GM23338 (cell line): ENCODE results near the gene TIMM8B. TPM values are rescaled to one million over a fixed set of nuclear protein-coding genes. Genes with fewer than 3 reads are reported as not detected.
"Not testable (repeated sequence)": the region's sequence is repeated elsewhere in the genome, so short reads cannot be mapped to it uniquely, and the experiment has no call there.

Source experiments
- ATAC-seq: fragments of 200-7000 bp; cut with Tn5 transposase; 3 replicates; pipeline ENCODE4 v1.9.1; 2020
- DNase-seq: peaks from one replicate; pipeline ENCODE4 v3.0.0-alpha.2; 2015; ENCODE audit warnings: low spot score
- H2AFZ ChIP-seq: fragments of 200-600 bp; sonication (generic); 2 replicates; pipeline ENCODE4 v1.8.0; 2016; ENCODE audit warnings: antibody characterized with exemption, mild to moderate bottlenecking, moderate library complexity
- H3F3A ChIP-seq: fragments of 200-600 bp; sonication (generic); replicated peaks from 2 replicates; pipeline ENCODE4 v1.8.0; 2017; ENCODE audit warnings: antibody characterized with exemption, mixed run types, low read depth
- H3K27ac ChIP-seq: fragments of 200-600 bp; sonication (generic); 2 replicates; pipeline ENCODE4 v1.6.1; 2016; ENCODE audit warnings: low read depth
- H3K27me3 ChIP-seq: fragments of 200-600 bp; sonication (generic); 2 replicates; pipeline ENCODE4 v1.8.0; 2016; ENCODE audit warnings: mild to moderate bottlenecking, mixed run types, moderate library complexity; ENCODE audit not compliant: insufficient read depth
- H3K36me3 ChIP-seq: fragments of 200-600 bp; sonication (generic); 2 replicates; pipeline ENCODE4 v1.8.0; 2016; ENCODE audit warnings: mild to moderate bottlenecking; ENCODE audit not compliant: insufficient read depth
- H3K4me1 ChIP-seq: fragments of 200-600 bp; sonication (generic); 2 replicates; pipeline ENCODE4 v1.8.0; 2016; ENCODE audit warnings: mild to moderate bottlenecking, moderate library complexity; ENCODE audit not compliant: insufficient read depth
- H3K4me2 ChIP-seq: fragments of 200-600 bp; sonication (generic); 2 replicates; pipeline ENCODE4 v1.7.1; 2017; ENCODE audit warnings: mixed run types
- H3K4me3 ChIP-seq: fragments of 200-600 bp; sonication (generic); 2 replicates; pipeline ENCODE4 v1.6.1; 2016; ENCODE audit warnings: mixed run types
- H3K79me2 ChIP-seq: fragments of 200-600 bp; sonication (generic); replicated peaks from 2 replicates; pipeline ENCODE4 v1.8.0; 2017; ENCODE audit warnings: mild to moderate bottlenecking; ENCODE audit not compliant: insufficient read depth
- H3K9me2 ChIP-seq: fragments of 200-600 bp; sonication (generic); 2 replicates; pipeline ENCODE4 v1.8.0; 2017; ENCODE audit not compliant: insufficient read depth
- H4K20me1 ChIP-seq: fragments of 200-600 bp; sonication (generic); replicated peaks from 2 replicates; pipeline ENCODE4 v1.8.0; 2017; ENCODE audit warnings: mild to moderate bottlenecking; ENCODE audit not compliant: insufficient read depth
- H3K27ac Mint-ChIP-seq: 2 replicates; pipeline ENCODE4 v1.8.0; 2020; ENCODE audit warnings: inconsistent platforms, mild to moderate bottlenecking, moderate library complexity, mixed read lengths
- H3K27me3 Mint-ChIP-seq: 3 replicates; pipeline ENCODE4 v1.8.0; 2022; ENCODE audit warnings: low read depth, mild to moderate bottlenecking, moderate library complexity, mixed read lengths, inconsistent platforms; ENCODE audit not compliant: insufficient read depth, poor library complexity
- H3K36me3 Mint-ChIP-seq: 3 replicates; pipeline ENCODE4 v1.8.0; 2021; ENCODE audit warnings: low read depth, mild to moderate bottlenecking, inconsistent platforms, moderate library complexity, mixed read lengths
- H3K4me1 Mint-ChIP-seq: 3 replicates; pipeline ENCODE4 v1.8.0; 2020; ENCODE audit warnings: mild to moderate bottlenecking, inconsistent platforms, mixed read lengths
- H3K4me3 Mint-ChIP-seq: 3 replicates; pipeline ENCODE4 v1.8.0; 2021; ENCODE audit warnings: moderate library complexity, mild to moderate bottlenecking, inconsistent platforms, mixed read lengths
- H3K9me3 Mint-ChIP-seq: 3 replicates; pipeline ENCODE4 v1.8.0; 2020; ENCODE audit warnings: moderate library complexity, mild to moderate bottlenecking, inconsistent platforms, mixed read lengths
- CREB1 ChIP-seq: fragments of 250-450 bp; sonication (Bioruptor Pico); IDR thresholded peaks from 2 replicates; pipeline ENCODE4 v1.5.0; 2020; ENCODE audit warnings: low read depth, mild to moderate bottlenecking, moderate library complexity
- ETS1 ChIP-seq: IDR thresholded peaks from 2 replicates; pipeline ENCODE4 v1.6.1; 2016; ENCODE audit warnings: antibody characterized with exemption
- EZH2 ChIP-seq: fragments of 200-600 bp; sonication (generic); IDR thresholded peaks from one replicate; pipeline ENCODE4 v1.8.0; 2017; ENCODE audit warnings: antibody characterized with exemption, mild to moderate bottlenecking, low read depth; ENCODE audit not compliant: unreplicated experiment
- EZH2phosphoT487 ChIP-seq: fragments of 200-600 bp; sonication (generic); IDR thresholded peaks from one replicate; pipeline ENCODE4 v1.8.1; 2018; ENCODE audit warnings: antibody characterized with exemption; ENCODE audit not compliant: unreplicated experiment
- JUNB ChIP-seq: IDR thresholded peaks from one replicate; pipeline ENCODE4 v1.6.1; 2016; ENCODE audit warnings: antibody characterized with exemption; ENCODE audit not compliant: unreplicated experiment
- POLR2AphosphoS5 ChIP-seq: IDR thresholded peaks from 2 replicates; pipeline ENCODE4 v1.6.1; 2016; ENCODE audit warnings: antibody characterized with exemption, low read depth
- ZNF114 ChIP-seq: fragments of 250-450 bp; sonication (Bioruptor Pico); IDR thresholded peaks from 2 replicates; pipeline ENCODE4 v1.5.0; 2020; ENCODE audit warnings: mild to moderate bottlenecking, moderate library complexity
- ZNF462 ChIP-seq: fragments of 250-450 bp; sonication (Bioruptor Pico); IDR thresholded peaks from 2 replicates; pipeline ENCODE4 v1.5.0; 2020; ENCODE audit warnings: mild to moderate bottlenecking, moderate library complexity
- polyA plus RNA-seq: library from polyadenylated mRNA; unstranded; fragments of >200 nt; fragmentation: Nextera tagmentation; extraction: Ambion mirVana; gene quantifications from 2 replicates; pipeline ENCODE4 v1.2.1, GENCODE V29; 2016
- total RNA-seq: library from RNA; depleted of rRNA; stranded (reverse); fragments of >200 nt; shearing (Covaris generic); gene quantifications from 2 replicates; pipeline ENCODE4 v1.2.3, GENCODE V29; 2014
- TF ChIP-seq, protein P1 (sequence below), 2 experiments: fragments of 200-600 bp in 1 of 2; sonication (generic) in 1 of 2; conservative IDR thresholded peaks; 2 replicates each; pipeline versions ENCODE4 v1.5.1 to v1.6.1; 2016 to 2017; ENCODE audit warnings: antibody characterized with exemption in 2 of 2, low read depth in 2 of 2, mild to moderate bottlenecking in 2 of 2, moderate library complexity in 1 of 2

Gene TIMM8B
- total and polyA plus RNA-seq, 2 experiments from 2014 or later = 52.4 to 251 TPM

GRCh38 chr11:112048256-112048655, 38.3 kb downstream of the TIMM8B start:
- not testable (repeated sequence) for H3K4me3 Mint-ChIP-seq, H3K27me3 Mint-ChIP-seq, H3K27ac ChIP-seq, H3K9me2 ChIP-seq, H3K4me3 ChIP-seq, H2AFZ ChIP-seq, H3K27me3 ChIP-seq, H3K4me1 Mint-ChIP-seq, H3F3A ChIP-seq, H3K4me1 ChIP-seq, H3K27ac Mint-ChIP-seq, H3K4me2 ChIP-seq, DNase-seq, H3K9me3 Mint-ChIP-seq, ATAC-seq
- H3K79me2 ChIP-seq = peaks cover 31% of the 10 kb centered on the region
- H3K36me3 Mint-ChIP-seq = peaks cover 90% of the 10 kb centered on the region
- H4K20me1 ChIP-seq = 0 out of 2 replicates have a peak, but pooled peaks cover 20% of the 10 kb centered on the region
- H3K36me3 ChIP-seq = peaks cover 65% of the 10 kb centered on the region

DNA sequence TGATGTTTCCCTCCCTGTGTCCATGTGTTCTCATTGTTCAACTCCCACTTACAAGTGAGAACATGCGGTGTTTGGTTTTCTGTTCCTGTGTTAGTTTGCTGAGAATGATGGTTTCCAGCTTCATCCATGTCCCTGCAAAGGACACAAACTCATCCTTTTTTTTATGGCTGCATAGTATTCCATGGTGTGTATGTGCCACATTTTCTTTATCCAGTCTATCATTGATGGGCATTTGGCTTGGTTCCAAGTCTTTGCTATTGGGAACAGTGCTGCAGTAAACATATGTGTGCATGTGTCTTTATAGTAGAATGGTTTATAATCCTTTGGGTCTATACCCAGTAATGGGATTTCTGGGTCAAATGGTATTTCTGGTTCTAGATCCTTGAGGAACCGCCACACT, 39.9 kb downstream of the TIMM8B start:
- H3K4me3 ChIP-seq, H2AFZ ChIP-seq, H3K27me3 ChIP-seq, H3K4me2 ChIP-seq, H3K9me2 ChIP-seq, H3F3A ChIP-seq, H3K27ac ChIP-seq, H3K27me3 Mint-ChIP-seq, H3K4me1 Mint-ChIP-seq, H3K27ac Mint-ChIP-seq, ATAC-seq, H3K9me3 Mint-ChIP-seq, H3K4me3 Mint-ChIP-seq, H3K4me1 ChIP-seq, DNase-seq: not testable (repeated sequence)
- Histone ChIP-seq H3K36me3 (peaks cover 58% of the 10 kb centered on the region), H3K79me2 (peaks cover 40% of the 10 kb centered on the region), H4K20me1 (peaks cover 22% of the 10 kb centered on the region; the same call in 1 of the 2 replicates)
- H3K36me3 Mint-ChIP-seq = peaks cover 85% of the 10 kb centered on the region

DNA sequence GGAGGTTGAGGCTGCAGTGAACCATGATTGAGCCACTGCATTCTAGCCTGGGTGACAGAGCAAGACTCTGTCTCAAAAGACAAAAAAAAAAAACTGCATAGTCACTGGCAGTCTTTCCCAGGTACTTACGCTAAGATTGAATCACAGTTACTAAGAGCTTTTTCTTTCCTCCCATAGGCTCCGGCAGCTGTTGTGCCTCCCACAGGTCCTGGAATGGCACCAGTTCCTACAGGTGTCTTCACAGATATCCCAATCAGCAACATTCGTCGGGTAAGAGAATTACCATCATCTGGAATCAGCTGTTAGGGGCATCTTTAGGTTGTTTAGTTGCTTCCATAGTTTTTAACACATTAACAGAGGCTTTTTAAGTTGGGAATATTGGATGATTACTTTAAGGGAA, 41.6 kb downstream of the TIMM8B start:
- peaks cover 44% of the 10 kb centered on the region for H3K79me2 ChIP-seq
- no peak for DNase-seq
- H3K36me3 ChIP-seq = peaks cover 58% of the 10 kb centered on the region
- H3K27me3 Mint-ChIP-seq = no peaks in the 10 kb centered on the region
- no peaks in the 10 kb centered on the region for H3K4me1 ChIP-seq
- H3K9me3 Mint-ChIP-seq = no peaks in the 10 kb centered on the region
- H4K20me1 ChIP-seq = peaks cover 22% of the 10 kb centered on the region
- H3K4me1 Mint-ChIP-seq = no peaks in the 10 kb centered on the region
- H3K27ac ChIP-seq = no peak overlapping the region
- no peak overlapping the region for H3K4me3 ChIP-seq
- ATAC-seq = no peak
- no peaks in the 10 kb centered on the region for H3F3A ChIP-seq
- H3K9me2 ChIP-seq = no peaks in the 10 kb centered on the region
- no peak overlapping the region for H3K4me3 Mint-ChIP-seq
- H3K36me3 Mint-ChIP-seq = peaks cover 76% of the 10 kb centered on the region
- no peak overlapping the region for H3K27ac Mint-ChIP-seq
- H3K4me2 ChIP-seq = no peak overlapping the region
- no peaks in the 10 kb centered on the region for H3K27me3 ChIP-seq
- no peak overlapping the region for H2AFZ ChIP-seq
- no peak for TF ChIP-seq POLR2AphosphoS5
- TF ChIP-seq EZH2phosphoT487 = no peak
- TF ChIP-seq ETS1 = no peak
- no peak for TF ChIP-seq ZNF462
- TF ChIP-seq EZH2 = no peak
- no peak for TF ChIP-seq JUNB
- no peak for TF ChIP-seq ZNF114 (CRISPR knock-in tag)
- TF ChIP-seq, protein P1, sequence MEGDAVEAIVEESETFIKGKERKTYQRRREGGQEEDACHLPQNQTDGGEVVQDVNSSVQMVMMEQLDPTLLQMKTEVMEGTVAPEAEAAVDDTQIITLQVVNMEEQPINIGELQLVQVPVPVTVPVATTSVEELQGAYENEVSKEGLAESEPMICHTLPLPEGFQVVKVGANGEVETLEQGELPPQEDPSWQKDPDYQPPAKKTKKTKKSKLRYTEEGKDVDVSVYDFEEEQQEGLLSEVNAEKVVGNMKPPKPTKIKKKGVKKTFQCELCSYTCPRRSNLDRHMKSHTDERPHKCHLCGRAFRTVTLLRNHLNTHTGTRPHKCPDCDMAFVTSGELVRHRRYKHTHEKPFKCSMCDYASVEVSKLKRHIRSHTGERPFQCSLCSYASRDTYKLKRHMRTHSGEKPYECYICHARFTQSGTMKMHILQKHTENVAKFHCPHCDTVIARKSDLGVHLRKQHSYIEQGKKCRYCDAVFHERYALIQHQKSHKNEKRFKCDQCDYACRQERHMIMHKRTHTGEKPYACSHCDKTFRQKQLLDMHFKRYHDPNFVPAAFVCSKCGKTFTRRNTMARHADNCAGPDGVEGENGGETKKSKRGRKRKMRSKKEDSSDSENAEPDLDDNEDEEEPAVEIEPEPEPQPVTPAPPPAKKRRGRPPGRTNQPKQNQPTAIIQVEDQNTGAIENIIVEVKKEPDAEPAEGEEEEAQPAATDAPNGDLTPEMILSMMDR (conservative IDR thresholded peaks at IDR 0.05; ENCODE audit: low read depth in 2 of 2) = no peak
- TF ChIP-seq CREB1 (CRISPR knock-in tag) = no peak
